GM21526 (cell line): ENCODE results near the gene IMPDH1.
"Not testable (repeated sequence)": the region's sequence is repeated elsewhere in the genome, so short reads cannot be mapped to it uniquely, and the experiment has no call there.

ENCODE experiments used
- ATAC-seq: cut with Tn5 transposase; IDR thresholded peaks from one replicate; pipeline ENCODE4 v1.9.1; 2021; ENCODE audit warnings: moderate library complexity; ENCODE audit not compliant: unreplicated experiment, low FRiP score

The IMPDH1 gene

DNA sequence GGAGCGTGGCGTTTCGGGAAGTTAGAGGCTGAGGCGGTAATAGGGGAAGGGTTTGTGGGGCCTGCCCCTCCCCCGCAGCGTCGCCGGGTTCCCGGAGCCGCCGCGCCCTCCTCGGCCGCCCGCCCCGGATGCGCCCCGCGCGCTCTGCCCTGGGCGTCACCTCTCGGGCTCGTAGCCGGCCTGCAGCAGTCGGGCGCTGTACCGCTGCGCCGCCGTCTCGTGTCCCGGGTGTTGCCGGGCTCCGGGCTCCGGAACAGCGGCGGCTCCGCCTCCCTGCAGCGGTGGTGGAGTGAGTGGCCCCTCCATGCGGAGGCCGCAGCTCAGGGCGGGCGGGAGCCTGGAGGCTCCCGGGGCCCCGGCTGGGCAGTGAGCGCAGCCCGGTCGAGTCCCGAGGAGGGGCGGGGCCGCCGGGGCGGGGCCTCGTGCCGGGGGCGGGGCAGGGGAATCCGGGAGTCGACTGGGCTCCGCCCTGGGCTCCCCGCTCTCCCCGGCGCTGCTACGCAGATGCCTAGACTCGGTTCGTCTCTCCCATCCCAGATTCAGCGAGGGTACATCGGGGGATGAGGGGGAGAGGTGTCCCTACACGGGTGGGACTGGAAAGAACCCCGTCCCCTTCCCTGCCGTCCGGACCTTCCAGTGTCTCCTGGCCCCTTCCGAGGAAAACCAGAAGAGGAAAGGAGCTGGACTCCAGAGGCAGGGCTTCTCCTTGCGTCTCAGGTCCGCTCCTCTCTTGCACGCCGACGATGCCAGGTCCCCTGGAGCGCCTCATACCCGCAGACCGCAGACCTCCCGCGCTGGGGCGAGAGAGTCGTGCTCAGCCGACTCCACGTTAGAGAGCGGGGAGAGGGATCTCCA is at the start of gene IMPDH1:
TSS of gene IMPDH1 (minus strand) at position 387 of the 855 bp plus-strand sequence. CDS start at position 306, 81 bp downstream.
- ATAC-seq: peak; percentile 75

DNA sequence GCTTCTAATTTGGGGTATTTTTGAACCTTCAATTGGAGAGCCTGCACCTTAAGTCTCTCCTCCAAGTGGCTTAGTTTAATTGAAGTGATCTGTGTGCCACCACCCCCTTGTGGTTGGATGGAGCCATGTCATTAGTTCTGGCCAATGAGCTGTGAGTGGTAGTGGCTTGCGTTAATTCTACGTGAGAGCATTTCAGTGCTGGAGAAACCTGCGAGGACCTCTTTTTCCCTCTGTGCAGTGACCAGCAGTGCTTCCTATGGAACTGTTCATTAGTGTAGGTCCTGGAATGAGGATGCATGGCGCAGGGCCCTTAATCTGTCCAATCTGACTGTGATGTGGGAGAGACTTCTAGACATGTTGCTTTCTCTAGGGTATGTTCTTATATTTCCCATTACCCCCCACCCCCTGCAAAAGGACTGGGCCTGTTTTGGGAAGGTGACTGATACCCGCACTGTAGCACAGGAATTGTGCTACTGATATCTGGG is 49.7 kb upstream of the IMPDH1 start:
- ATAC-seq: peak; percentile 50

DNA sequence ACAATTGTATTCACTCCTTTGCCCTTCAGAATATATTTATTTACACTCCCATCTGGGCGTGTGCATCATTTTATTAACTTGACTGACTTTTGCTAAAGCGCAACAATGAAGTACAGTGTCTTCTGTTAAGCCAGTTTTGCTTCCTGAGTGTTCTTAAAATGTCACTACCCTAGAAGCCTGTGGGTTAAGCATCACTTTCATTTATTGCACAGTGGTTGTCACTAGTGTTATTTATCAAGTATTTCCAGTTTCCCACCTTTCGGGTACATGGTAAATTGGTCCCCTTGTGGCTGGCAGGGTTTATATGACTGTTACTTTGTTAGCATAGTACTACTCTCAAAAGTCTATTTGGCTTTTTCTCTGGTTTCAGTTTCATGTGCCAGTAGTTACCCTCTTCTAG is 49.2 kb upstream of the IMPDH1 start:
- ATAC-seq: peak; percentile 9

DNA sequence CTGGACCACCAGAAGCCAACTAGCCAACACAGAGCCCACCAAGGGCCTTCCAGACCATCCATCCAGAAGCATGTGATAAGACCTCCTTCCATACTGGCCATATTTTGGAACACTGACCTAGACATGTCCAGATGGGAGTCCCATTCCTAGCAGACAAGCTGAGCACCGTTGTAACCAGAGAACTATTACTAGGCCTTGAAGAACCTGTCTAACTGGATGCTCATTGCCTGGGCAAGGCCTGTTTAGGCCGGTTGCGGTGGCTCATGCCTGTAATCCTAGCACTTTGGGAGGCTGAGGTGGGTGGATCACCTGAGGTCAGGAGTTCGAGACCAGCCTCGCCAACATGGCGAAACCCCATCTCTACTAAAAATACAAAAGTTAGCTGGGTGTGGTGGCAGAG is 47.6 kb upstream of the IMPDH1 start:
- ATAC-seq: not testable (repeated sequence)

DNA sequence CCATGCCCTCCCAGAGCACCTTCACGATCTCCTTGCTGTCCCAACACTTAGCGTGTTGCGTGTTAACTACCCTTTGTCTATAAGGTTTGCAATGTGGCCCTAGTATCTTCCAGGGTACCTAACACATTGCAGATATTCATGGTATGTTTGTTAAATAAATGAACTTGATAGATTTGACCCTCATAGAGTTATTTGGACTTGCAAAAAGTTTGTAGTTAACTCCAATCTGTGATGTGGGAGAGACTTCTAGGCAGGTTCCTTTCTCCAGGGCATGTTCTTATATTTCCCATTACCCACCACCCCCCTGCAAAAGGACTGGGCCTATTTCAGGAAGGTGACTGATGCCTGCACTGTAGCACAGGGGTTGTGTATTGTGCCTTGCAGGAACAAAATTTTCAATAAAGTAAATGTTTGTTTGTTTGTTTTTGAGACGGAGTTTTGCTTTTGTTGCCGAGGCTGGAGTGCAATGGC is 46.5 kb upstream of the IMPDH1 start:
- ATAC-seq: peak; percentile 7

DNA sequence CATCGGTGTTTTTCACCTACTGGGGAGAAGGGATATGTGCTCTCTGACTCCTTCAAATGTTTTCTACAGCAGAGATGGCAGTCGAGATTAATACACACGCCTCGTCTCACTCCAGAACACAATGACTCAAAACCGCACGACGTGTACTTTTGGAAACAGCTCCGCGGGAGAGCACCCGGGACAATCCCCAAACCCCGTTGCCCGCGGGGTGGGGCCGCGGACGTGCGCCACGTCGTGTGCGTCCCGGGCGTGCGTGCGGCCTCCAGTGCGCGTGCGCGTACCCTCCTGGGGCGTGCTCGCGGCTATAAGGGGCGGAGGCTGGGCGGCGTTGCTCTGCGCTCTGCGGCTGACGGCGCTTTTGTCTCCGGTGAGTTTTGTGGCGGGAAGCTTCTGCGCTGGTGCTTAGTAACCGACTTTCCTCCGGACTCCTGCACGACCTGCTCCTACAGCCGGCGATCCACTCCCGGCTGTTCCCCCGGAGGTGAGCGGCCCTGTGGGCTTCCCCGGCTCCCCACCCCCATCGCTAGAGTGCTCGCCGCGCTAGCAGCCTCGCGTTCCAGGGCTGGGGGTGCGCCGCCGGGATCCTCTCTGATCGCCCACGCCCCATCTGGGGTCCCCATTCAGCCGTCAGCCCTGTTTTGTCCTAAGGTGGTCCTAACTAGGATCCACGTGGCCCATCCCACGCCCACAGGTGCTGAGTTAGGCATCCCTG is 45.9 kb upstream of the IMPDH1 start, which contains the start of gene HILPDA:
TSS of gene HILPDA (plus strand) at position 336 of the 712 bp plus-strand sequence. CDS start 1,391 bp downstream, outside the sequence.
- ATAC-seq: peak; percentile 83

DNA sequence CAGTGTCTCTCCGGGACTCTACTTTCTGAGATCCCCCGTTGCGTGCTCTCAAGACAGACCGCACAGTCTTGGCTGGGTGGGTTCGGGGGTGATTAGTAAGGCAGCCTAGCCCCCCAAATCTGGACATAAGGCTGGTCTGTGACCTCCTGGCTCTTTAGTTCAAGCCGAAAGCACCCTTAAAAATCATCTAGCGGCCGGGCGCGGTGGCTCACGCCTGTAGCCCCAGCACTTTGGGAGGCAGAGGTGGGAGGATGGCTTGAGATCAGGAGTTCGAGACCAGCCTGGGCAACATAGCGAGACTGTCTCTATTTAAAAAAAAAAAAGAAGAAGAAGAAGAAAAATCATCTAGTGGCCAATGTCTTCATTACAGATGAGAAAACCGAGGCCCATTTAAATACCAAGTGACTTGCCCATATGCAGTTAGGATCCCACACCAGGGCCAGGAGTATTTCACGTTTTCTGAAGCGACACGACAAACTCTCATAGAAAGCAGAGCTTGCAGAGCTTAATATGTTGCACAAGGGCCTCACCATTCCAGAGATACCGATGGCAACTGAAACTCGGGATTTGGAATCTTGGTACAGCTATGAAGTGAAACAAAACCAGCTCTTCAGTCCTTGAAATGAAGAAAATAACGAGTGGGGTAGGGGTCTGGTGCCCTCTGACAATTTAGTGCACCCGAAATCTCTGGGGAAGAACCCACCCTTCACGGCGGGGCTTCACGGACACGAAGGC is 45.2 kb upstream of the IMPDH1 start:
- ATAC-seq: no peak

DNA sequence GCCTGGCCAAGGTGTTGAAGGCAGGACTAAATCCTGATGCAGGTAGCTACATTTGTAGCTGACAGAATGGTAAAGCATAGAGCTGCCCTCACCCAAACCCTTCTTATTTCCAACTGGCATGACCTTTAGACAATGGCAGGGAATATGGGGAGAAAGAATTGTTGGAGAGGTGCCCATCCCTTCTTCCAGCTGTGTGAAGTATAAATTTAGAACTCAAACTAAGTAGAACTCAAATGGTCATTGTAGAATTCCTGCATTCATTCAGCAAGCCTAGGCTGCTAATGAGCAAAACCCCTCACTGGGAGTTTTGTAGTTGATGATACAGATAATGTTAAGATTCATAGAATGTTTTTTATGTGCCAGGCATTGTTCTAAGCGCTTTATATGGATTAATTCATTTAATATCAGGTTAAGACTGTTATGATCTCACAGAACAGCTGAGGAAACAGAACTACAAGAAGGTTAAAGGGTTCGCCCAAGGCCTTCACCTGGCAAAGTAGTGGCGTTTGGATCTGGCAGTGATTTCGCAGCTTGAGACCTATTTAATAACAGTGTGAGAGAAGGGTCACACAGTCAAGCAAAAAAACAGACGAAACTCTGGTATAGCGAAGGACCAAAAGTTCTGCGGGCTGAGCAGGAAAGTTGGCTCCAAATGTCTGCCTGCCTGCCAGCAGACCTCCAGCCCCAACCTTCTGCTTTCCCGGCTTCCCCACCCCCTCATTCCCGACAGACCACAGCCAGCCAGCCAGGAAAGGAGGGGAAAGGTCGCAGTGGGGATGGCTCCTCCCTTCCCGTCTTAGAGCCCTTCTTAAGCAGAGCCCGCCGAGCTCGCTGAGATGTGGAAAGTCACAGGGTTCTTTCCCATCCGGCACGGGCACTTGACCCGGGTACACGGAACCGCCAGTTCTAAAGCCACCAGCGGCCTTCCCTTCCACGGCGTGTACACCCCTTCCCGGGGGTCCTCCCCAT is 44.3 kb upstream of the IMPDH1 start:
- no peak for ATAC-seq

DNA sequence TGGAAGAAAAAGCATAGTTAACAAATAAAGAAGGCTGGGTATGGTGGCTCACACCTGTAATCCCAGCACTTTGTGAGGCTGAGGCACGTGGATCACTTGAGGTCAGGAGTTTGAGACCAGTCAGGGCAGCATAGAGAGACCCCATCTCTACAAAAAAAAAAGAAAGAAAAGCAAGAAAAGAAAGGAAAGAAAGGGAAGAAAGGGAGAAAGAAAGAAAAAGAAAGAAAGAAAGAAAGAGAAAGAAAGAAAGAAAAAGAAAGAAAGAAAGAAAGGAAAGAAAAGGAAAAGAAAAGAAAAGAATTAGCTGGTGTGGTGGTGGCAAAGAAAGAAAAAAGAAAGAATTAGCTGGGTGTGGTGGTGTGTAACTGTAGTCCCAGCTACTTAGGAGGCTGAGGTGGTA is 42.8 kb upstream of the IMPDH1 start:
- ATAC-seq: no peak

DNA sequence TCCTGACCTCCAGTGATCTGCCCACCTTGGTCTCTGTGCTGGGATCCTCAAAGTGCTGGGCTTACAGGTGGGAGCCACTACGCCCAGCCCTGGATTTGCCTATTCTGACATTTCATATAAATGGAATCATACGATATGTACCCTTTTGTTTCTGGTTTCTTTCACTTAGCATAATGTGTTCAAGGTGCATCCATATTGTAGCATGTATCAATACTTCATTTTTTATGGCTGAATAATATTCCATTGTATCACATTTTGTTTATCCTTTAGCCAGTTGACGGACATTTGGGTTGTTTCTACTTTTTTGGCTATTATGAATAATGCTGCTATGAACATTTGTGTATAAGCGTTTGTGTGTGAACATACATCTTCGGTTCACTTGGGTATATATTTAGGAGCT is 41.1 kb upstream of the IMPDH1 start:
- no peak for ATAC-seq

DNA sequence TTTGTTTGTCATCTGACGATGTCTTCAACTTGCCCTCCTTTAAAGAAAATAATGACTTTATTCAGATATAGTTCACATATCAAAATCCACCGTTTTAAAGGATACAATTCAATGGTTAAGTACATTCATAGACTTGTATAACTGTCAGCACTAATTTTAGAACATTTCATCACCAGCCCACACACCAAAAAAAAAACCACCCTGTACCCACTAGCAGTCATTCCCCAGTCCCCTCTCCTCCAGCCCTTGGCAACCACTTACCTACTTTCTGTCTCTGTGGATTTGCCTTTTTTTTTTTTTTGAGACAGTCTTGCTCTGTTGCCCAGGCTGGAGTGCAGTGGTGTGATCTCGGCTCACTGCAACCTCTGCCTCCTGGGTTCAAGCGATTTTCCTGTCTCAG is 40.6 kb upstream of the IMPDH1 start:
- ATAC-seq: no peak

DNA sequence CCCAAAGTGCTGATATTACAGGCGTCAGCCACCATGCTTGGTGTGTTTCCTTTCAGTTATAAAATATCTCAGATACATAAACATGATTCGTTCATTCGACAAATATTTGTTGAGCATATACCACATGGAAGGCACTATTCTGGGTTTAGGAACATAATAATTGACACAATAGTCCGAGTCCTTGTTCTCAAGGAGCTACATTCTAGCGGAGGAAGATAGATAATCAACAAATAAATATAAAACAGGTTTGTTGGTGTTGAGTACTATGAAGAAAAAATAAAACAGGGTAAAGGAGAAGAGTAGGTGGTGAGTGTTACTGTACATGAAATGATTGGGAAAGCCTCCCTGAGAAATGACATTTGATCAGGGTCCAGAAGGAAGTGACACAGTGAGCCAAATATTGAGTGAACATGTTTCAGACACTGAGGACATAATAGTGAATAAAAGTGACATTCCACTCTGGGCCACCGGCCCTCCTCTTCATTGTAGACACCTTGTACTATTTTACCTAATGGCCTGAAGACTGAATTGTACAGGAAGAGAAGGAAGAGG is 39.0 kb upstream of the IMPDH1 start:
- no peak for ATAC-seq

DNA sequence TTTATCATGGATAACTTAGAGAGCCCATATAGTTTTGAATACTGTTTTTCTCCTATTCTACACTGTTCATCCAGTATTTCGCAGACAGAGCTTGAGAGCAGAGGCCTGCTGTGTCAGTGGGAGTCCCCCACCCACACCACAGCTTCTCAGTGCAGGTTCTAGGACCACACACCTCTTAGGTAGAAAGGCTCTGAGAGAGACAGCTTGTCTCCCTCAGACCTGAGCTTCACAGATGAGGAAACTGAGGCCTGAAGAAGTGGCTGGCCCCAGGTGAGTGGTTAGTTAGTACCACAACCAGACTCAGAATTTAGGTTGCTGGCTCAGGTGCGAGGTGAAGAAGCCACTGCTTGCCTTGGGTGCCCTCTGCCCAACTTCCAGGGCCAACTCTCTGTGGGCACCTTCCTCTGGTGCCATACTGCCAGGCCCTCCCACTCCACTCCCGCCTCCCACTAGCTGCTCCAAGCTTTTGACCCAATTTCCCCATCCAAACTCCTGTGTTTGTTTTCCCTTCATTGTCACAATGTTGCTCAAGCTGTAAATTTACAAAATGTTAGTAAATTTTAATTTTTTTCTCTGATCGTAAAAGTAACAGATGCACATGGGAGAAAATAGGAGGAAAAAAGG is 38.3 kb upstream of the IMPDH1 start:
- ATAC-seq: no peak

DNA sequence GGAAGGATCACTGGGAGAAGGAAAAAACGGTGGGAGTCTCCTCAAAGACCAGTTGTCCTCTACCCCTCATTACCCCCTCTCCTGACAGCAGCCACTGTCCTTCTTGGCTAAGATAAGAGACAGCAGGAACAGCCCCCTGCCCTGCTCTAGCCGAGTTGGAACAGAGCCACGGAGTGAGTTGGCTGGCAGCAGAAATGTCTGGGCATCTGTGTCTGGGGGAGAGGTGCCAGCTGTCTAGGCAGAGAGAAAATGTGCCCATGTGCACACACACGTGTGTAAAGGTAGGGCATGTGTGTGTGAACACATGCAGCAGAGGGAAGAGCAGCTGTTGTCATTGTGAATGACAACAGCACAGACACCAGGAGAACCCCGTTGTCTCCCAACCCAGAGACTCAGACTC is 36.5 kb upstream of the IMPDH1 start:
- no peak for ATAC-seq

DNA sequence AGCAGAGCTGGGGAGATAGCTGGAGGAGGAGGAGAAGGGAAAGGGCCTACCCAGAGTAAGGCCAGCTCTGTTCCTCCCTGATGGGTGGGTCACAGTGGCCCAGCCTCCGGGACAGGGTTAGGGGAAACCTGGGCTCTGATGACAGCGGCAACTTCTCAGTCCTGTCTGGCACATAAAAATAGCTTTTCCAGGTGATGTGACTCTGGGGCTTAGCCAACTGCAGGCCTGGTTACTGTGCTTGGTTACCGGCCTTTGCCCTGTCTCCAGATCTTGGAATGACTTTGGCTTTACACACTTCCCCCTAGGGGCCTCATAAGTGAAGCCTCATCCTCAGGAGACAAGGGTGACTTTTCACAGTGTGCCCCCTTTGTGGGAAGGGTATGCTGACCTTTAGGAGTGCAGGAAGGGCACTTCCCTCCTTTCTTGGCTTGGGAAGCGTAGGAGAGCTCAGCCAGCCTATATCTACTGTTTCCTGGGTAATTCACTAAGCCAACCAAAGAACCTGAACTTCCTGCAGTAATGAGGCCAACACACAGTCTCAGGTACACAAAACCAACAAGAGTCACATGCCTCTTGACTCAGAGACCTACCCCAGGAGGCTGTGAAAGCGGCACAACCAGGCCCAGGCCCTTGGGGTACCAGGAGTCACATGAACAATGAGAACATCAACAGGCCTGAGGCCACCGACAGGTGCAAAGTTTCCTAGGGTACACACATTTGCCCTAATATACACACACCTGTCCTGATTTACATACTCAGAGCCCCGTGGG is 34.2 kb upstream of the IMPDH1 start:
- no peak for ATAC-seq

DNA sequence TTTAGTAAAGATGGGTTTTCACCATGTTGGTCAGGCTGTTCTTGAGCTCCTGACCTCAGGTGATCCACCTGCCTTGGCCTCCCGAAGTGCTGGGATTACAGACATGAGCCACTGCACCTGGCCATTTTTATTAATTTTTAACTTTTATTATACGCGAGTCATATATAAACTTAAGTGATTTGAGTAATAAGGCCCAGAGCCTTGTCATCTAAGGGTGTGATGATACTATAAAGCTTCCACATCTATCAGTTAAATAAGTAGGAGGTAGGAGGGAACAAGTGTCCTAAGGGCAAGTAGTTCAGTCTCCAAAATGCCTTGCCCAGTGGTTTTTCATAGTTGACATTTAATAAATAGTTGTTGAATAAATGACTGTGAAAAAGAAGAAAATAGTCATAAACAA is 32.6 kb upstream of the IMPDH1 start:
- no peak for ATAC-seq

DNA sequence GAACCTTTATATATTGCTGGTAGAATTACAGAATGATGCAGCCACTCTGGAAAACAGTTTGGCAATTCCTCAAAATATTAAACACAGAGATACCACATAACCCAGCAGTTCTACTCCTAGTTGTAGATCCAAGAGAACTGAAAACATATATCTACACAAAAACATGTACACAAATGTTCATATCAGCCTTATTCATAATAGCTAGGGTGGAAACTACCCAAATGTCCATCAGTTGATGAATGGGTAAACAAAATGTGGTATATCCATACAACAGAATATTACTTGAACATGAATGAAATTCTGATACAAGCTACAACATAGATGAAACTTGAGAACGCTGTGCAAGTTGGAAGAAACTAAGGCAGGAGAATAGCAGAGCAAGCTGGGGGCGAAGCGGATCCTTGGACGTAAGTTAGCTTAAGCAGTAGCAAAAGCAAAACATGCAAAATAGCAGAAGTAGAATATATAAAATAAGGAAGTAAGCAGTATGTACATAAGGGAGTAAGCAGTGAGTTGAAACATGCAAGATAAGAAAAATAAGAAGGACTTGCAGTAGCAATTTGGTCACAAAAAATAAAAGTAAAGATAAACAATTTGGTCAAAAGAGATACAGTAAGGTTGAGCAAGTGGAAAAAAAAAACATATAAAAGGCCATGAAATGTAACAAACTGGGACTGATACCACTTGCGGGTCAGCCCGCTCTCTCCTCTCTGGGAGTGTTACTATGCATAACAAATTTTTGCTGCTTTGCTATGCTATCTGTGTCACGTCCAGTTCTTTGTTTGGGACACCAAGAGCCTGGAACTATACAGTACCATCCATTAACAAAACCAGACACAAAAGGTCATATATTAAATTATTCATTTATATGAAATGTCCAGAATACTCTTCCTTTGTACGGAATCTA is 27.9 kb upstream of the IMPDH1 start:
- no peak for ATAC-seq
